HG02938 (cell line): ENCODE measurements around the gene MLLT3.

Experiments
- ATAC-seq: cut with Tn5 transposase; IDR thresholded peaks from one replicate; pipeline ENCODE4 v1.9.1; 2021; ENCODE audit warnings: mild to moderate bottlenecking, moderate library complexity; ENCODE audit not compliant: unreplicated experiment

Gene MLLT3

GRCh38 chr9:20630241-20630943 lies 8.1 kb upstream of the MLLT3 start:
- no peak for ATAC-seq

GRCh38 chr9:20625003-20625349 lies 2.7 kb upstream of the MLLT3 start:
- ATAC-seq, result no peak

- ATAC-seq, result peak; percentile 22
Observed at GRCh38 chr9:20624201-20625002, 2.1 kb upstream of the MLLT3 start.

- ATAC-seq, result no peak
Observed at GRCh38 chr9:20623748-20624124, 1.4 kb upstream of the MLLT3 start.

GRCh38 chr9:20623021-20623747 lies 885 bp upstream of the MLLT3 start:
- ATAC-seq, result no peak

GRCh38 chr9:20621471-20622329 lies 599 bp downstream of the MLLT3 start:
- peak; percentile 22 for ATAC-seq

GRCh38 chr9:20620650-20621470 lies 1.4 kb downstream of the MLLT3 start:
- ATAC-seq, result no peak

GRCh38 chr9:20619487-20620200 lies 2.7 kb downstream of the MLLT3 start:
- ATAC-seq, result no peak

- ATAC-seq, result no peak
Observed at GRCh38 chr9:20618361-20618802, 3.9 kb downstream of the MLLT3 start.

- no peak for ATAC-seq
Observed at GRCh38 chr9:20616808-20617207, 5.5 kb downstream of the MLLT3 start.

- ATAC-seq, result no peak
Observed at GRCh38 chr9:20614602-20615216, 7.6 kb downstream of the MLLT3 start.

GRCh38 chr9:20611691-20612287 lies 10.5 kb downstream of the MLLT3 start:
- no peak for ATAC-seq

GRCh38 chr9:20610591-20610990 lies 11.7 kb downstream of the MLLT3 start:
- ATAC-seq, result no peak

GRCh38 chr9:20608582-20608981 lies 13.7 kb downstream of the MLLT3 start:
- ATAC-seq, result no peak

GRCh38 chr9:20606652-20607051 lies 15.6 kb downstream of the MLLT3 start:
- no peak for ATAC-seq

GRCh38 chr9:20604562-20604961 lies 17.7 kb downstream of the MLLT3 start:
- ATAC-seq, result peak; percentile 93

GRCh38 chr9:20603524-20604268 lies 18.6 kb downstream of the MLLT3 start:
- ATAC-seq, result no peak

GRCh38 chr9:20601292-20601691 lies 21.0 kb downstream of the MLLT3 start:
- ATAC-seq, result no peak
